IPS-18c (cell line): ENCODE measurements around the gene ZNF273.
"Not testable (repeated sequence)": the region's sequence is repeated elsewhere in the genome, so short reads cannot be mapped to it uniquely, and the experiment has no call there.

Experiments
- H3K4me3 ChIP-seq: 2 replicates; pipeline ENCODE4 v1.7.0; 2013; ENCODE audit warnings: low read depth, mild to moderate bottlenecking, low read length, moderate library complexity; ENCODE audit not compliant: insufficient read depth
- H3K9me3 ChIP-seq: one replicate; pipeline ENCODE4 v1.6.1; 2013; ENCODE audit warnings: mild to moderate bottlenecking, low read length, moderate library complexity; ENCODE audit not compliant: control insufficient read depth, insufficient read depth

ZNF273 gene

GRCh38 chr7:64904008-64904407 is 935 bp downstream of the ZNF273 start:
- peak overlapping the region; percentile 95 for H3K4me3 ChIP-seq
- no peaks in the 10 kb centered on the region for H3K9me3 ChIP-seq

- H3K4me3 ChIP-seq: 0 out of 2 replicates have a peak overlapping the region, but pooled peaks have one; percentile 16
- no peaks in the 10 kb centered on the region for H3K9me3 ChIP-seq
Measured at GRCh38 chr7:64905133-64905532, 2.1 kb downstream of the ZNF273 start.

- 0 out of 2 replicates have a peak overlapping the region, but pooled peaks have one; percentile 16 for H3K4me3 ChIP-seq
- no peaks in the 10 kb centered on the region for H3K9me3 ChIP-seq
Measured at GRCh38 chr7:64905547-64905946, 2.5 kb downstream of the ZNF273 start.

GRCh38 chr7:64907641-64908326 is 4.7 kb downstream of the ZNF273 start:
- Histone ChIP-seq H3K9me3 (peaks cover 2% of the 10 kb centered on the region), H3K4me3 (no peak overlapping the region)

GRCh38 chr7:64908358-64908757 is 5.3 kb downstream of the ZNF273 start:
- Histone ChIP-seq H3K9me3 (peaks cover 2% of the 10 kb centered on the region), H3K4me3 (no peak overlapping the region)

GRCh38 chr7:64914557-64914956 is 11.5 kb downstream of the ZNF273 start:
- peaks cover 8% of the 10 kb centered on the region for H3K9me3 ChIP-seq
- no peak overlapping the region for H3K4me3 ChIP-seq

- H3K4me3 ChIP-seq: not testable (repeated sequence)
Measured at GRCh38 chr7:64915301-64915700, 12.2 kb downstream of the ZNF273 start.

GRCh38 chr7:64928252-64929187 is 25.4 kb downstream of the ZNF273 start:
- not testable (repeated sequence) for H3K4me3 ChIP-seq, H3K9me3 ChIP-seq

More at GRCh38 chr7:64915301-64915700, 12.2 kb downstream of the ZNF273 start:
- not testable (repeated sequence) for H3K9me3 ChIP-seq

- Histone ChIP-seq H3K4me3 (no peak overlapping the region), H3K9me3 (no peaks in the 10 kb centered on the region)
Measured at GRCh38 chr7:64934478-64934877, 31.4 kb downstream of the ZNF273 start.

- Histone ChIP-seq H3K4me3 (no peak overlapping the region), H3K9me3 (no peaks in the 10 kb centered on the region)
Measured at GRCh38 chr7:64938540-64938939, 35.5 kb downstream of the ZNF273 start.

- not testable (repeated sequence) for H3K9me3 ChIP-seq, H3K4me3 ChIP-seq
Measured at GRCh38 chr7:64940021-64940420, 36.9 kb downstream of the ZNF273 start.

GRCh38 chr7:64944667-64945502 is 41.8 kb downstream of the ZNF273 start:
- not testable (repeated sequence) for H3K4me3 ChIP-seq, H3K9me3 ChIP-seq

- no peak overlapping the region for H3K4me3 ChIP-seq
- no peaks in the 10 kb centered on the region for H3K9me3 ChIP-seq
Measured at GRCh38 chr7:64945503-64946175, 42.6 kb downstream of the ZNF273 start.

- peak overlapping the region; percentile 68; the same call in 1 of the 2 replicates for H3K4me3 ChIP-seq
- H3K9me3 ChIP-seq: no peaks in the 10 kb centered on the region
Measured at GRCh38 chr7:64946772-64947171, 43.7 kb downstream of the ZNF273 start.

GRCh38 chr7:64947252-64948000 is 44.4 kb downstream of the ZNF273 start:
- Histone ChIP-seq H3K9me3 (no peaks in the 10 kb centered on the region), H3K4me3 (peak overlapping the region; percentile 68)

GRCh38 chr7:64948774-64949173 is 45.7 kb downstream of the ZNF273 start:
- not testable (repeated sequence) for H3K4me3 ChIP-seq, H3K9me3 ChIP-seq
